Stimulated activated CD8-positive, alpha-beta memory T cell treated with anti-CD3 and anti-CD28 coated beads, Interleukin-15, amount 100 ng/mL, for 24 hours (primary cell): Measurements from ENCODE around the gene SLC4A1AP.
A peak's percentile ranks its signal among the peaks of the same experiment; 100 is the strongest.
"Not testable (repeated sequence)": the region's sequence is repeated elsewhere in the genome, so short reads cannot be mapped to it uniquely, and the experiment has no call there.

Source experiments
- DNase-seq: peaks from one replicate; pipeline ENCODE4 v3.0.0-alpha.2; 2020; ENCODE audit warnings: low read depth

The SLC4A1AP gene

GRCh38 chr2:27663285-27664153 lies at the start of gene SLC4A1AP, which contains the start of gene SUPT7L:
TSS of gene SLC4A1AP (plus strand) at chr2:27663889. CDS start at chr2:27663915, 26 bp downstream.
TSS of gene SUPT7L (minus strand) at chr2:27663614. CDS start at chr2:27662192, 1,422 bp downstream.
- DNase-seq = peak; percentile 50

- DNase-seq = no peak
Observed at GRCh38 chr2:27613985-27614384, 49.7 kb upstream of the SLC4A1AP start.

GRCh38 chr2:27615316-27615715 lies 48.4 kb upstream of the SLC4A1AP start:
- DNase-seq = no peak

GRCh38 chr2:27621524-27621923 lies 42.2 kb upstream of the SLC4A1AP start:
- DNase-seq = no peak

GRCh38 chr2:27622921-27623384 lies 40.7 kb upstream of the SLC4A1AP start:
- DNase-seq = no peak

GRCh38 chr2:27624943-27625342 lies 38.7 kb upstream of the SLC4A1AP start:
- DNase-seq = no peak

GRCh38 chr2:27626323-27626722 lies 37.4 kb upstream of the SLC4A1AP start:
- not testable (repeated sequence) for DNase-seq

- DNase-seq = not testable (repeated sequence)
Observed at GRCh38 chr2:27626921-27627320, 36.8 kb upstream of the SLC4A1AP start.

GRCh38 chr2:27627963-27628766 lies 35.5 kb upstream of the SLC4A1AP start:
- DNase-seq = no peak

- DNase-seq = peak; percentile 78
Observed at GRCh38 chr2:27628767-27629709, 34.7 kb upstream of the SLC4A1AP start, which contains the start of the genes CCDC121 and GPN1. TSS of gene CCDC121 (minus strand) at chr2:27629012. CDS start at chr2:27627799, 1,213 bp downstream. TSS of gene GPN1 (plus strand) at chr2:27629050. CDS start at chr2:27629059, 9 bp downstream.

GRCh38 chr2:27630257-27630656 lies 33.4 kb upstream of the SLC4A1AP start:
- DNase-seq = not testable (repeated sequence)

- DNase-seq = no peak
Observed at GRCh38 chr2:27634291-27634690, 29.4 kb upstream of the SLC4A1AP start.

- no peak for DNase-seq
Observed at GRCh38 chr2:27636766-27637165, 26.9 kb upstream of the SLC4A1AP start.

GRCh38 chr2:27638037-27638637 lies 25.6 kb upstream of the SLC4A1AP start:
- DNase-seq = no peak

GRCh38 chr2:27638709-27639108 lies 25.0 kb upstream of the SLC4A1AP start:
- no peak for DNase-seq

GRCh38 chr2:27640722-27641245 lies 22.9 kb upstream of the SLC4A1AP start:
- DNase-seq = no peak

GRCh38 chr2:27645197-27645596 lies 18.5 kb upstream of the SLC4A1AP start:
- no peak for DNase-seq

GRCh38 chr2:27647289-27647688 lies 16.4 kb upstream of the SLC4A1AP start:
- no peak for DNase-seq

GRCh38 chr2:27647737-27648136 lies 16.0 kb upstream of the SLC4A1AP start:
- no peak for DNase-seq

- no peak for DNase-seq
Observed at GRCh38 chr2:27651056-27651455, 12.6 kb upstream of the SLC4A1AP start.

GRCh38 chr2:27652341-27652740 lies 11.3 kb upstream of the SLC4A1AP start:
- DNase-seq = no peak
